GM18868 (cell line): ENCODE results near the gene ITGB4.

ENCODE experiments used
- ATAC-seq: cut with Tn5 transposase; IDR thresholded peaks from one replicate; pipeline ENCODE4 v1.9.1; 2021; ENCODE audit warnings: mild to moderate bottlenecking, moderate library complexity; ENCODE audit not compliant: unreplicated experiment

Gene ITGB4

DNA sequence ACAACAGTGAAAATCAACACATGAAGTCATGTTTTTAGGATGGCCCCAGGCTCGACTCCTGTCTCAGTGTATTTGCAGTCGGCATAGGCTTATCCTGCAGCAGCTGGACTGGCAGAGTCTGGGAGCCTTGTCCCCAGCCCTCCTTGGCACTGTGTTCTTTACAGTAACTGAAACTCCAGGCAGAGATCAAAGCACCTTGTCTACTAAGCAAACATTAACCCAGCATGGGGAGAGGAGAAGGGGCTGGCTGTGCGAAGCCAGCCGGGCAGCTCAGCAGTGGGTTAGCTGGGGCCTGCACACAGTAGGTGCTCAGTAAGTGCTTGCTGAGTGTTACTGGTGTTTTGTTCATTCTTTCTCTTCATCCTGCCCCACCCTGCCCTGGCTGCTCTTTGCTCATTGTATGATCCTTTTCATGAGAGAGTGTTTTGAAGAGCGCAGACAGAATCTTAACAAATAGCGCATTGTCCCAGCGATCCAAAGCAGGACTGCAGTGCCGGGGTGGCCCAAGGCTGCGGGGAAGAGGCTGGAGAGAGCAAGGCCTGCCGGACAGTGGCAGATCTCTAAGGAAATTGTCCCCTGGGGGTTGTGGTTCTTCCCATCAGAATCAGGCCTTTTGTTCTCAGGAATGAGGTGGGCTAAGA, 23.5 kb upstream of the ITGB4 start:
- ATAC-seq, result no peak

DNA sequence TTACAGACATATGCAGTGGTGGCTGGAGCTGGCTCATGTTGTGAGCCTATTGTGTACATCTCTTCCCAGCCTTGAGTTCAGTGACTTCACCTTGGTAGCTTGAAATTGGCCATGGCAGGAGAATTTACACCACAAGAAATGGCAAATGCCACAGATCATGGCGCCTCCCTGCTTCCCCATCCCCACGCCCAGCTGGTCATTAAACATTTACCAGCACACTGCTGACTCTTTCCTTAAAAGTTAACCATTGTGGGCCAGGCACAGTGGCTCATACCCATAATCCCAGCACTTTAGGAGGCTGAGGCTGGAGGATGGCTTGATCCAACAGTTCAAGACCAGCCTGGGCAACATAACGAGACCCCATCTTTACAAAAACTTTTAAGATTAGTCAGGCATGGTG, 22.6 kb upstream of the ITGB4 start:
- ATAC-seq, result no peak

DNA sequence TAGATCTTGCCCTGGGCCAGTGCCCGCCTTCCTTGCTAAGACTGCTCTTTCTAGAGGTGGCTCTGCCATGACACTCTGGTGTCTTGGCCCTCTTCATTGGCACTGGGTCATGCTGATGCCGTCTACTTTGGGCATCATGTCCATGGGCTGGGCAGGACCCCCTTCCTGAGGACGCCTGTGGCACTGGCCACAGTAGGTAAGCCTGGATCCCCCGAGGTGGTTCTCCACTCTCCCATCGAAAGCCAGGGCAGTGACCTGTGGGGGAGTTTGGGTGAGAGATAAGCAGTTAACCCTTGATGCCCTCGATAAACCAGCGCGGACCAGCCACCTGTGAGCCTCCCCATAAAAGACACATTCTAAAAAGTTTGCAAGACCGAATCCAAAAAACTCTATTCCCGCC, 20.0 kb upstream of the ITGB4 start:
- ATAC-seq, result no peak

- no peak for ATAC-seq
Observed at GRCh38 chr17:75703191-75703590, 18.1 kb upstream of the ITGB4 start.

DNA sequence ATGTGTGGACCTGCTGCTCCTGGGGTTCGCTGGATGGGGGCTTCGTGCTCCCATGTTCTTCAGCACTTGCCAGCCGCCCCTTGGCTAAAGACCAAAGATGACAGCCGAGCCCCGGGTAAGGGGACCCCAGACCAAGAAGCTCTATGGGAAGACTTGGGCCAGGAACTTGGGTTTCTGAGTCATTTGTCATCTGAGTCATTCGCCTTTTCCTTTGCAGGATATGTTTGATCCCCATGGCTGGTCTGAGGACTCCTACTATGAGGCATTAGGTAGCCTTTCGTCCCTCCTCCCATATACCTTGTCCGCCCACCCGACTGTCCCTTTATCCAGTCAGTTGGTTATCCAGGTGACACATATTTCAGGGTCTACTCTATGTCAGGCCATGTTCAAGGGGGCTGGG, 17.7 kb upstream of the ITGB4 start:
- no peak for ATAC-seq

DNA sequence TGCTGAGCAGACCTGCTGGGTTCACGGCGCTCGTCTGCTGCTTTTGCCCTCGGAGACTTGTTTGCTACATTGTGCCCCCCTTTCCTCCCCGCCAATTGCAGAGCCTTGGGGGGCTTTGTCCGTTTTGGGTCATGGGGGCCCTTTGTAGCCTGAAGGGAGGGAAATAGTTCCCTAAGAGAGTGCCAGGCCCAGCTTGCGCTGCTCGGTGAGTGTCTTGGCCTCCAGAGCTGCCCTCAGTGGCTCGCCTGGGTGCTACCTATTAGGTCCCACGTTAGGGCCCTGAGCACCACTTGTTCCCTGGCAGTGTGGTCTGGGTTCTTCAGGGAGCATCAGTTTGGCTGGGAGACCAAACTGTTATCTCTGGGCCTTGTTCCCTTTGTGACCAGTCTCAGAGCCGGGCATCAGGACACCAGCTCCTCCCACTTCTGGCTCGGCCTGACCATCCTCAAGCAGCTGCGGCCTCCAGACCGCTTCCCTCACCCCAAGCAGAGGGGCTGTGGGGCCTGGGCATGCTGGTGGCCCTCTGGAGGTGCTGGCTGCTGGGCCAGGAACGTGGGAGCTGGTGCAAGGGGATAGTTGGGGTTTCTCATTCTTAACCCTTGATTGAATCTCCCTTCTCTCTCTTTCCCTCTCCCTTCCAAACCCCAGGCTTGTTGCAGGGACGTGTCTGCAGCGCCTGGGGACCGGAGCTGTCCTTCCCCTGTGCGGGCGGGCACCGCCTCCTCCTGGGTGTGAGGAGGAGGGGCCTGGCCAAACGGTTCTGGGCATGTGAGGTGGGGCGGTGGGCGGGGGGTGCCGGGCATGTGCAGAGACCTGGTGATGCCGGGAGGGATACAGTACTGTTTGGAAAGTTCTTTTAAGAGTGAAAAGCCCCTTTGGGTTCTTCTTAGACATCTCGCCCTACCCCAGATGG, 16.0 kb upstream of the ITGB4 start:
- no peak for ATAC-seq

DNA sequence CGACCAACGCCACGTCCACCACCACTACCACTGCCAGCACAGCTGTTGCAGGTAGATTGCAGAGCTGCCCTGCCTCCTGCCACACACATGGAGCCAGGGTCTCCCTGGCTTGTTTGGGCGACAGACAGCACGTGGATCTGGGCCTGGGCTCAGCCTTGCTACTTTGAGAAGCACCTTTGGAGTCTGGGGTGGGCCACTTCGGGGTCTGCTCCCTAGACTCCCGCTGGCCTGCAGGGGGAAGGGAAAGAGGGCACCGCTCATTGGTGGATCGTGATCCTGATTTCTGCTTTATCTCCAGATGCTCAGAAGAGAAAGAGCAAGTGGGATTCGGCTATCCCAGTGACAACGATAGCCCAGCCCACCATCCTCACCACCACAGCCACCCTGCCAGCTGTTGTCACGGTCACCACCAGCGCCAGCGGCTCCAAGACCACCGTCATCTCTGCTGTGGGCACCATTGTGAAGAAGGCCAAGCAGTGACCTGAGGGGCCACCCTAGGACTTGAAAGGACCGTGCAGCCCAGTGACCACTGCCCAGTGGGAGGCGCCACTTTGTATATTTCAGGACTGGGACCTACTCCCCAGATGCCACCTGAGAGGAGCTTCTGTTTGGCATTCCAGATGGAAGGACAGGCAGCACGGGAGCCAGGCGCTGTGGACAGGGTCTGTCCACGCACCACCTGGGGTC, 15.1 kb upstream of the ITGB4 start:
- no peak for ATAC-seq

- no peak for ATAC-seq
Observed at GRCh38 chr17:75707079-75707571, 14.1 kb upstream of the ITGB4 start.

- ATAC-seq, result no peak
Observed at GRCh38 chr17:75712446-75712845, 8.8 kb upstream of the ITGB4 start.

GRCh38 chr17:75719732-75720131, 1.5 kb upstream of the ITGB4 start:
- ATAC-seq, result no peak

DNA sequence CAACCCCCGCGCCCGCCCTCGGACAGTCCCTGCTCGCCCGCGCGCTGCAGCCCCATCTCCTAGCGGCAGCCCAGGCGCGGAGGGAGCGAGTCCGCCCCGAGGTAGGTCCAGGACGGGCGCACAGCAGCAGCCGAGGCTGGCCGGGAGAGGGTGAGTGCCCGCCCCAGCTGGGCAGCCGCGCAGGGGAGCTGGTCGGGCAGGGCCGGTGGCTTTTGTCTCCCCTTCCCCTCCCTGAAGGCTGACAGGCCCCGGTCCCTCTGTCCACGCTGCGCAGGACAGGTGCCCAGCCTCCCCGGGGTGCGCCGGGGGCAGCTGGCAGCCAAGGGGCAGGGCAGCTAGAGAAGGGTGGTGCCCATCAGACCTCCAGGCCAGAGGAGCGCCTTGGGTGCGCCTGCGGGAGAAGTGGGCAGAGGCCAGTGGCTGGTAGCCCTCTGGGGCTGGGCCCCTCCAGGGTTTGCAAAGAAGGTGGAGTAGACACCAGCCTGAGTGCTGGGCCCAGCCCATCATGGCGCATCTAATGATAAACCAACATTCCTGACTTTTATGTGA, 278 bp downstream of the ITGB4 start:
- ATAC-seq, result no peak

DNA sequence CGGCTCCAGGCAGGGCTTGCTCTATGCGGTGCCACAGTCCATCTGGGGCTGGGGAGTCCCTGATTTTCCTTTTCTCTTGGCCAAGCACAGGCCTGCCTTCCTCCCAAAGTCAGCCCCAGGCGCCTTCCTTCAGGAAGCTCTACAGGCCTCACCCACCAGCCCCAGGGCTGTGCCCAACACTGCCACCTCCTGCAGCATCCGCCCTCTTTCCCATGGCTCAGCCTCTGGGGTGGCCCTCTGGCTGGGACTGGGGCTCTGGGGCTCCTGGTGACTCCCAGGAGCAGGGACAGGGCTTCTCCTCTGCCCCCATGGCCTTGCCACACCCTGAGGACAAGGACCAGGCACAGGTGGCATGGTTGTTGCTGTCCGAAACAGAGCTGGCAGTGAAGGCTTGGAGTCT, 817 bp downstream of the ITGB4 start:
- no peak for ATAC-seq

- ATAC-seq, result no peak
Observed at GRCh38 chr17:75722542-75723095, 1.4 kb downstream of the ITGB4 start.

GRCh38 chr17:75723171-75723930, 2.1 kb downstream of the ITGB4 start:
- ATAC-seq, result no peak

- no peak for ATAC-seq
Observed at GRCh38 chr17:75724016-75725003, 3.1 kb downstream of the ITGB4 start.

- no peak for ATAC-seq
Observed at GRCh38 chr17:75725504-75725903, 4.2 kb downstream of the ITGB4 start.

GRCh38 chr17:75727391-75727790, 6.1 kb downstream of the ITGB4 start:
- no peak for ATAC-seq

DNA sequence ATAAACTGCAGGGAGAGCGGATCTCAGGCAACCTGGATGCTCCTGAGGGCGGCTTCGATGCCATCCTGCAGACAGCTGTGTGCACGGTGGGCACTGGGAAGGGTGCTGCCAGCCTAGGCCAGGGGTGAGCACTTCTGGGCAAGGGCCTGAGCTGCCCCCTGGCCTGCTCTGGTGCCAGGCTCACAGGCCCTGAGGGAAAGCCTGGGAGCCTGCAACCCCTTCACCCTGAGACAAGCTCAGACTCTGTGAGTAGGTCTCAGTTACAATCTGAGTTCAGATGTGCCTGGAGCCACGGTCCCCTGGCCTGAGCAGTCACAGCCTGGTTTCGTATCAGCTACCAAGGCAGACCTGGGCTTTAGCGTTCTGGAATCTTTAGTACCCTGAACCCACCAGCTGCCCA, 8.1 kb downstream of the ITGB4 start:
- ATAC-seq, result no peak

- ATAC-seq, result no peak
Observed at GRCh38 chr17:75730065-75730464, 8.8 kb downstream of the ITGB4 start.
